Stimulated activated CD8-positive, alpha-beta memory T cell treated with anti-CD3 and anti-CD28 coated beads, Interleukin-15, amount 100 ng/mL, for 48 hours (primary cell): ENCODE measurements around the gene IQSEC1.

ENCODE experiments used
- DNase-seq, 2 donors: peaks; one replicate each; pipeline ENCODE4 v3.0.0-alpha.2; 2020; ENCODE audit warnings: low read depth in 2 of 2

IQSEC1 gene

GRCh38 chr3:12985148-12985547, 88.1 kb downstream of the IQSEC1 start:
- no peak for DNase-seq

GRCh38 chr3:12984023-12984823, 89.0 kb downstream of the IQSEC1 start:
- DNase-seq: peak in 1 of 2 donors; percentile 46

DNA sequence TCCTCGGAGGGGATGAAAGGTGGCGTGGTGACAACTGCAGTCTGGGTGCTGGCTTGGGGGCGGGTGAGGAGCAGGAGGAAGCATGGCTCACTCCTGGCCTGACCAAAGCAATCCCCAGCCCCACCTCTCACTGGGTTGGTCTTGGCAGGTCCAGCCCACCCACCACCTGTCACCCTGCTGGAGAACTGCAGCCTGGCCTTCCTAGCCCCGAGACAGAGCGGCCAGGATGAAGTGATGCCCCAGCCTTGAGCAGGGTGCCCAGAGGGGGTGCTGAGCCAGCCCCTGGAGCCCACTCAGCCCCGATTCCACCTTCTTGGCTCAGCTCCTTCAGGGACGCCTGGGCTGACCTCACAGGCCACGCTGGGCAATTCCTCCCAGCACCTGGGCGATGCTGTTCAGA, 89.9 kb downstream of the IQSEC1 start:
- DNase-seq: no peak

DNA sequence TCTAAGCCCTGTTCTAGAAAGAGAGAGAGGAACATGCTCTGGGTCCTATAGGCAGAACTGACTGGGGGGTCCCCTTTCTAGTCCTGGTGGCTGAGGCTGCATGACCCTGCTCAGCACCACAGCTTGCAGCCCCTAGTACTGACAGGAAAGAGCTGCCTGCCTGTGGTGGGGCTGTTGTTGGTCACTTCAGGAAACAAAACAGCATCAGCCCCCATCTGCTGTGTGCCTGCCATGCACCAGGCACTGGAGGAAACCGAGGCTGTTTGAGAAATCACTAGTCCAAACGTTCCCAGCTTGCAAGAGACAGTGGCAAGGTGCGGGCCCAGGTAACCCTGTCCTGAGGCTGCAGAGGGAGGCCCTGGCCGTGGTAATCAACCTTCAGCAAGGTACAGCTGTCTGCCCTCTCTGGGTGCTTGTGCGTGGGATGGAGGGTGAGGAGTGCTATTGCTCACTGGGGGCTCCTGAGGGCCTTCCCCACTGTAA, 90.6 kb downstream of the IQSEC1 start:
- DNase-seq: no peak

DNA sequence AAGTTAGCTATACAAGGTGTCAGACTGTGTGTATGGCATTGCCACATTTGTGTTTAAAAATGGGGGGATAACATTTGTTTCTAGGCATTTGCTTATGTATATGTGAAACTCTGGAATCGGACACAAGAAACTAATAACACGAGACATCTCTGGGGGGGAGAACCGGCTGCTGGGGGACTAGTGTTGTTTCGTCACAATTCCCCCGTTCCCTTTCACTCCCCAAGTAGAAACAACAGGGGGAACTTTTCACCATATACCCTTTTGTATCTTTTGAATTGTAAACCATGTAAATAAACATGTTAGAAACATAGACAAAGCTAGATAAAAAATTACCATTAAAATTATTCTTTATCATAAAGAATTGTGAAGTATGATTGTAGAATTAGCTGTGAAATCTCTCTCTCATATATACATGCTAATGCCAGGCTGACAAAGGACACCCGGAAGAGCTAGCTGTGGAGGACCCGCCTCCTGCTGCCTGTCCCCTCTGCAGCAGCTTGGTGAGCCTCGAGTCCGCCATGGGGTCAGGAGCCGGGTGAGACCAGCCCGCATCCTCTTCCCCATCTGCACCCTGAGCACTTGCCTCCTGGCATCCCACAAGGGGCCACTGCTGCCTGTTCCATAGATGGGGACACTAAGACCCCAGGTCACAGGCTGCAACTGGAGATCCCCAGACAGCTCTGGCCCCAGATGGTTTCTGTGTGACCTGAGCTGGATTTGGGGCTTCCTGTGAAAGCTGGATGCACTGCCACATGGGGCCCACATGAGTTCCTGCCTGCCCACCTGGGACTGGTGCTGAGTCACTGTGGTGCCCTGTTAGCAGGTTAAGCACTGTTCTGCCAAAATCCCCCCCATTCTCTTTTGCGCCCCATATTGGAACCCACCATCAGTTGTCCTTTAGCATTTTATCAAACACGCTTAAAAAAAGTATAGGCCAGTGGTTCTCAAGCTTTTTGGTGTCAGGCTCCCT, 91.6 kb downstream of the IQSEC1 start:
- DNase-seq: no peak

DNA sequence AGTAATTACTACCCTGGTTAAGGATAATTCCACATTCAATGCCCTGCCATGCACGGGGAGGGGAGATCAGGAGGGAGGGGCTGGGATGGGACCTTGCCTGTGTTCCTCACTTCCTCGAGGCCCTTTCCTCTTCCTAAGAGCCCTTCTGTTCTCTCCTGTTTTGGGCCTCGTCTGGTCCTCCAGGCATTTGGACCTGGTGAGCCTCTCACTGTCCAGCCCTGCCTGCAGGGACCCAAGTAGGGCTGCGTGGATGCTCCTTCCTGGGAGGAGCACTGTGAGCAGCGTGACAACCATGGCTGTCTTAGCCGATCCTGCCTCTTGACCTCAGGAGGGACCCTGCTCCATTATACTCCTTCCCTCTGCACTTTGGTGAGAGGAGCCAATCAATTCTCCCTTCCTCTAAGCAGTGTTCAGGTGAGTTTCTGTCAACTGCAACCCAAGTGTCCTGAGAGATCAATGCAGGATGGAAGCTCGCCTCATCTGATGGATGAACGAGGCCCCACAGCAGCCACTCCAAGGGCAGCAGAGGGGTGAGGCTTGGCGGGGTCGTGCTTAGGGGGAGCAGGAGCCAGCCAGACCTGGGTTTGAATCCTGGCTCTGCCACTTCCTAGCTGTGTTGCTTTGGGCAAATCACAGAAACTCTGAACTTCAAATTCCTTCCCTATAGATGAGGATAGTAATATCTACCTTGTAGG, 92.5 kb downstream of the IQSEC1 start:
- DNase-seq: no peak

DNA sequence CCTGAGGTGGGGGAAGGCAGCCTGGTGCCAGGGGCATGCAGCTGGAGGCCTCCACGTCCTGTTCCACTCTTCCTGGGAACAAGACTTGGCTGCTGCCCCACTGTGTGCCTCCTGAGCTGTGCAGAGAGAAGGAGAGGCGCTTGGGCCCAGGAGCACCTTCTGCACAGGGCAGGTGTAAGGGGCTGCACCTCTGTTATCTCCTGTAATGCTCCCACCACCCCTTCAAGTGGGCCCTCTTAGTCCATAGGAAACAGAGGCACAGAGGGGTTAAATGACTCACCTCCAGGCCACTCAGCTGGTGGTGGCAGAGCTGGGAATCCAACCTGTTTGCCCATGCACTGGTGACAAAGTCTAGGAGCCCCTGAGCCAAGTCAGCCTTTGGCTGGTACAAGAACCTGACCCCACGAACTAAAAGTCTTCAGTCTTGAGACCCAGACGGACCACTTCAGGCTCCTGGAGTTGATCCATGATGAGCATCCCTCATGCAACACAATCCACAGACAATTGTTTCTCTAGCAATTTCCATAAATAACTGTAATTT, 93.2 kb downstream of the IQSEC1 start:
- DNase-seq: no peak

DNA sequence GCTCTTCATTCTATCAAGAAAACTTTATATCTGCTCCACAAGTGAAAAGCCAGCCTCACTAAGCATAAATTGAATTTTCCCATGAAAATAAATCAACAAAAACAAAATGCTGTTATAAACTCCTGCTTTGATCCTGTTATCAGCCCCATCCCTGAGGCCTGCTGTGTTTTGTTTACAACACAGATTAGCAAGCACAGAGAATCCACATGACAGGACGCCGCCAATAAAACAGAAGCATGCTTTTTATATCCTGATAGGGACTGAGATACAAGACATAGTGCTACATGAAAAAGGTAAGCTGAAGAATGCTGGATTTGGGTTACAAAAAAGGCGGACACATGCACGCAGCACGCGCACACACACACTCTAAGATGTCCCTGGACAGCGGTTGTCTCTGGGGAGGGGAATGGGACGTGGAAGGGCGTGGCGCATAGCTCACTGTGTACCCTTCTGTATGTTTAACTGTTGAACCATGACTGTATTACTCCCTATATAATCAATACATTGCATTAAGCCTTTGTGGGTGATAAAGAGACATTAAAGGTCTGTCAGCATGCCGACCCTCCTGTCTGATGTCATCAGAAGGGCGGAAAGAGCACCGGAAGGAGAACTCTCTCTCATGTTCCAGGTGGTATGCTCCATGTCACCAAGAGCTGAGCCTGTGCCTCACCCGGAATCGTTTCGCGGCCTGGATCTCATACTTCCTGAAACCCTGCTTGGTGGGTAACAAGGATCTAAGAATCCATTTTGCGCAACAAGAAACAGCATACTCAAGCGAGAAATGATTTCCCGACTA, 93.9 kb downstream of the IQSEC1 start:
- no peak for DNase-seq

GRCh38 chr3:12978682-12979081, 94.5 kb downstream of the IQSEC1 start:
- no peak for DNase-seq

DNA sequence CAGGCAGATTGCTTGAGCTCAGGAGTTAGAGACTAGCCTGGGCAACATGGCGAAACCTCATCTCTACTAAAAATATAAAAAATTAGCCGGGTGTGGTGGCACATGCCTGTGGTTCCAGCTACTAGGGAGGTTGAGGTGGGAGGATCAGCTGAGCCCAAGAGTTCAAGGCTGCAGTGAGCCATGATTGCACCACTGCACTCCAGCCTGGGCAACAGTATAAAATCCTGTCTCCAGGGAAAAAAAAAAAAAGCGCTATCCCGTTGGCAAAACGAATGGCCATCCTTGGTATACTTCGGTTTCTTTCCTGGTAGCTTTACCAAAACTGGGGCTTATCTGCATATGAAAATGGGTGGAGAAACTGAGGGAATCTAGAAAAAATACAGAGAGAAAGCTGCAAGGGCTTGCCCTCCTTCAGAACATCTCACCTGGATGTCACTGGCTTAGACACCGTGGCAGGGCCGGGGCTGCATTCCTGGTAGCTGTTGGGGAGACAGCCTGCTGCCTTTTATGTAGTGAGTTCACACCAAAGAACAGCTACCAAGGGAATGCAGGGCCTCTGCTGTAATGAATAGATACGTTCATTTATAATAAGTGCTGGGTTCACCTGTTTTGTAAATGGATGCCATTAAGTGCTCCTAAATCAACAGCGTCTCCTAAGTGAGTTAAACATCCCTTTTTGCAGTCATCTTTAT, 96.0 kb downstream of the IQSEC1 start:
- no peak for DNase-seq

DNA sequence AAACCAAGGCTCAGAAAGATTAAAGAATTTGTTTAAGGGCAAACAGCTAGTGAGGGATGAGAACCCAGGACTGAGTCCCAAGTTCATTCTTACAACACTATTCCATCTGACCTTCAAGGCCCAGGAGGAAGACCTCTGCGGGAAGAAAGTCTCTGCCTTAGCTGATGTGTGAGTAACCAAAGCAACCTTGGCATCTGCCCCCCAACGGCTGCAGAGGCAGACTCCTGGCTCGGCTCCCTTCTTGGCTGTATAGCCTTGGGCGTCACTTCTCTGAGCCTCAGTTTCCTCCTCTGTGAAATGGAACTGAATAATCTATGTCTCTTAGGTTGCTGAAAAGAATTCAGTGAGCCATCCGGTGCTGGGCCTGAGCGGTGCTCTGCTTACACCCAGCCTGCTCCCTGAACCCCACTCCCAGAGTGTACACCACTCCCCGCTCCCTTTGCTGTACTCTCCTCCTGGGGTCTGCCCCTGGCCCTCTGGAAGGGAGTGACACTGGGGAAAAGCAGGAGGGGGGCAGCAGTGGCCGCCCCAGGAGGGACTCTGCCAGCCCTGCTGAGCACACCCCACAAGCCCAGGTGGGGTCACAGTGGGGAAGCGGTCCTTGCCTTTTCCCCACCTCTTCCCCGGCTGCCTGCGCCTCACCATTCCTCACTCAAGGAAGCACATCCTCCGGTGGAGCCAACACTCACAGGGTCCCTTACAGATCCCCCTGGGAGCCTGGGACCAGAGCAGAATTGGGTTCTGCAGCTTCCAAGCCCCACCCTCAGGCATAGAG, 97.3 kb downstream of the IQSEC1 start:
- DNase-seq: no peak

- DNase-seq: no peak
These were observed 98.4 kb downstream of the IQSEC1 start for GRCh38 chr3:12974819-12975218.

DNA sequence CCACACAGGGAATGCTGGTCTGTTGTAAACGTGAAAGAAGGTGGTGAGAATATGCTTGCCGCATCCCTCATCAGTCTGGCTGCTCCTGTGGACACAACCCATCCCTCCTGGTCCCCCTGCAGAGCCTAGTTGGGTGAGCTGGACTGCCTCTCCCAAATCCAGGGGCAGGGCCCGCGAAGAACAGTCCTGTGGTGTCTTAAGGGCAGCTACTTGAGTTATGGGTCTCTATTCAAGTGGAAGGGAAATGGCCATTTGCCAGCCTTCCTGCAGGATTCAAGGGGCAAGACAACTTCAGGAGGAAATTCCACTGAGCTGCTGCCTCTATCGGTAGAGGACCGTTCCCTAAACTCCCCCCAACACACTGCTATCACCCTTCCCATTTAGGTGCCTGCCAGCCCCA, 98.9 kb downstream of the IQSEC1 start:
- no peak for DNase-seq

GRCh38 chr3:12973827-12974226, 99.4 kb downstream of the IQSEC1 start:
- no peak for DNase-seq

DNA sequence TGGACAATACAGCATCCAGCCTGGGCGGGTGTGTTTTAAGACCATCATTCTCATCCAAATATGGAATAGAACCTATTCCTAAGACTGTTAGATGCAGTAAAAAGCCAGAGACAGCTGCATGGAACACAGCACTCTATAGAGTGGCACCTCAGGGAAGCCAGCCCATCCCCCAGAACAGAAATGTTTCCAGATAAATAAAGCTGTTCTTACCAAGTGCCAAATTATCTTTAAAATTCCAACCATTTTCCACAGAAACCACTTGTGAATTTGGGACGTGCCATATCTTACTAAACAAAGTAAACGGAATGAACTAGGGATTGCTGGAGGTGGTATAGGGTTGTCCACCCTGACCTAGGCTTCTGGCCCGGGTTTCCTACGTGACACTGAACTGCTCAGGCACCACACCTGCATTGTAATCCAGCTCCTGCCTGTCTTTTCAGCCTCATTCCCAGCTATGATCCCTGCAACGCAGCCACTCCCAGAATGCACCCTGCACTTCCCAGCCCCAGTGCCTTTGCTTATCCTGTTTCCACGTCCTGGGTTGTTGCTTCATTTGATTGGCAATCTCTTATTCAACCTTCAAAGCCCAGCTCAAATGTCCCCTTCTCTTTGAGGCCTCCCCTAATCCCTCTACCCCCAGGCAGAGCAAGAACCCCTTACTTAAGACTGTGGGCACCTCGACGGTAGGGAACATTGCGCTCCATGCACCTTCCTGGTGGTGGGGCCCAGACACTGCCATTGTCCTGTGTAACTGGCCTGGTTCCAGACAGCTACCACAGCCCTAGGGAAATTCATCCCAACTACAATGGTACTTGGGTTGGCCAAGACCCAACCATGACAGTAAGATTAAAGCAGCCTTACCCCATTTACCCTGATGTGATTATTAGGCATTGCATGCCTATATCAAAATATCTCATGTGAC, 100.2 kb downstream of the IQSEC1 start:
- no peak for DNase-seq

- no peak for DNase-seq
These were observed 101.2 kb downstream of the IQSEC1 start for GRCh38 chr3:12972043-12972442.

DNA sequence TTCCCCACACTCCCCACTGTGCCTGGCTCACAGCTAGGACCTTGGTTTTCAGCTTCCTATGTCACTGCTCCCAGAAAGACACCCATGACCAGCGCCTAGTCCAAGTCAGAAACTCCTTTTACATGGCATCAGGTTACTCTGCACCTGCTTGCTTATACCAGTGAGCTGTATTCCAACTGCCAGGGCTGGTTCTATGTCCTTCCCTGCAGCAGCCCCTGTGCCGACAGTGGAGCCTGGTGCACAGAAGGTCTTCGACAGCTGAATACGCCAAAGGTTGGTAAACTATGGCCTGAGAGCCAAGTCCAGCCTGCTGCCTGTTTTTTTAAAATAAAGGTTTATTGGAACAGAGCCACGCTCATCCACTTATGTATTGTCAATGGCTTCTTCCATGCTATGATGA, 102.5 kb downstream of the IQSEC1 start:
- DNase-seq: no peak

GRCh38 chr3:12969486-12969885, 103.7 kb downstream of the IQSEC1 start:
- DNase-seq: no peak
